Stomach (tissue), 9 donors: ENCODE data around the gene COL5A3. TPM values are rescaled to one million over a fixed set of nuclear protein-coding genes. Genes with fewer than 3 reads are reported as not detected.

ENCODE experiments used
- DNase-seq, 2 donors: peaks; one replicate each; pipeline versions ENCODE4 v3.0.0 to v3.0.0-alpha.2; 2013 to 2019
- H3K27ac ChIP-seq, 5 donors: fragments of 200-600 bp in 4 of 5; sonication (generic) in 4 of 5; one replicate each; pipeline ENCODE4 v1.5.1; 2013 to 2019; ENCODE audit warnings: mild to moderate bottlenecking in 1 of 5, moderate library complexity in 1 of 5
- H3K27me3 ChIP-seq, 3 donors: fragments of 200-600 bp; sonication (generic); one replicate each; pipeline ENCODE4 v1.5.1; 2017 to 2019; ENCODE audit warnings: mixed run types in 1 of 3
- H3K36me3 ChIP-seq, 4 donors: fragments of 200-600 bp; sonication (generic); 1 replicate in 3 of 4; 2 replicates in 1 of 4; pipeline ENCODE4 v1.5.1; 2016 to 2019
- H3K4me1 ChIP-seq, 4 donors: fragments of 200-600 bp; sonication (generic); one replicate each; pipeline ENCODE4 v1.5.1; 2016 to 2019
- H3K4me3 ChIP-seq, 4 donors: fragments of 200-600 bp; sonication (generic) in 3 of 4; one replicate each; pipeline ENCODE4 v1.5.1; 2016 to 2019; ENCODE audit warnings: mild to moderate bottlenecking in 1 of 4
- H3K9me3 ChIP-seq, 4 donors: fragments of 200-600 bp; sonication (generic); one replicate each; pipeline ENCODE4 v1.5.1; 2016 to 2019
- EP300 ChIP-seq: sonication (generic); formaldehyde crosslinking; IDR thresholded peaks from one replicate; pipeline ENCODE4 v1.6.1; 2017; ENCODE audit warnings: antibody characterized with exemption
- POLR2A ChIP-seq, 4 donors: fragments of 450-650 bp; IDR thresholded peaks; one replicate each; pipeline ENCODE4 v1.6.1; 2016; ENCODE audit warnings: antibody characterized with exemption in 4 of 4, control low read depth in 2 of 4, mild to moderate bottlenecking in 1 of 4, moderate library complexity in 1 of 4
- POLR2AphosphoS5 ChIP-seq, 3 donors: sonication (generic); formaldehyde crosslinking; IDR thresholded peaks; one replicate each; pipeline ENCODE4 v1.6.1; 2016; ENCODE audit warnings: antibody characterized with exemption in 3 of 3
- WGBS, 5 donors: extraction: QIAGEN DNeasy Blood & Tissue Kit in 3 of 5; methylation state at CpG; one replicate each; pipeline versions ENCODE4 v1.1.5 to v1.1.7; 2013 to 2018; 5-methylcytosine and 5-hydroxymethylcytosine counted together
- intact Hi-C: fragments of 100-400 bp; cut with DNase I; formaldehyde crosslinking; loops from one replicate; pipeline ENCODE4 v1.15.1; 2023; ENCODE audit warnings: low total_unique reads
- polyA plus RNA-seq, 3 donors: library from polyadenylated mRNA; stranded (reverse); fragments of 200-250 nt; gene quantifications; one replicate each; pipeline ENCODE4 v1.2.3, GENCODE V29; 2013
- total RNA-seq, 5 donors: library from RNA; depleted of rRNA; stranded (reverse); fragments of >200 nt; gene quantifications; one replicate each; pipeline versions ENCODE4 v1.1.0 to v1.2.3, GENCODE V29; 2014 to 2016
- TF ChIP-seq, protein P1 (sequence below), 7 experiments: fragments of 450-650 bp in 4 of 7; fragments of 200-600 bp in 3 of 7; sonication (generic) in 3 of 7; IDR thresholded peaks; one replicate each; pipeline ENCODE4 v1.5.1; 2016 to 2019; ENCODE audit warnings: antibody characterized with exemption in 7 of 7, control low read depth in 2 of 7, mild to moderate bottlenecking in 1 of 7
- donor health status: healthy with polysubstance abuse.
- donor health status: Bipolar disorder and iron deficiency.
- donor health status: healthy.

COL5A3 gene
- total and polyA plus RNA-seq, 8 donors: 0.58 to 25.5 (median 5.5) TPM

DNA sequence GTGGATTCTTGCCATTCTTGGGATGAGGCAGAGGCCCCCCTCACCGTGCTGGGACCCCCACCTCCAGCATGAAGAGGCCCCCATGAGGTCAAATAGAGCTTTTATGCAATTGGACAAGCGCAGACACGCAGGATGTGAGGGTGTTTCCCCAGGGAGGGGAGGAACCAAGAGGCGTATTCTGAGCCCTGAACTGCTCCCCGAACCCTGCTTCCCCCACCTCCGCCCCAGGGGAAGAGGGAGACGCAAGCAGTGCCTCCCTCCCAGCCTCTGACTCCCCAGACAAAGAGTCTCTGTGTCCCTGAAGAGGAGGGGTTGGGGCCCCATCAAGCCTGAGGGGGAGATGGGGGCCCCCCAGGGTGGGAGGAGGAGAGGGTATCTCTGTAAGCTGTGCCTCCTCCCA, 1.7 kb upstream of the COL5A3 start:
- no peak for TF ChIP-seq POLR2AphosphoS5 (IDR thresholded peaks at IDR 0.05)
- no peak for TF ChIP-seq EP300
- no peak for TF ChIP-seq POLR2A (IDR thresholded peaks at IDR 0.05)
- TF ChIP-seq, protein P1, sequence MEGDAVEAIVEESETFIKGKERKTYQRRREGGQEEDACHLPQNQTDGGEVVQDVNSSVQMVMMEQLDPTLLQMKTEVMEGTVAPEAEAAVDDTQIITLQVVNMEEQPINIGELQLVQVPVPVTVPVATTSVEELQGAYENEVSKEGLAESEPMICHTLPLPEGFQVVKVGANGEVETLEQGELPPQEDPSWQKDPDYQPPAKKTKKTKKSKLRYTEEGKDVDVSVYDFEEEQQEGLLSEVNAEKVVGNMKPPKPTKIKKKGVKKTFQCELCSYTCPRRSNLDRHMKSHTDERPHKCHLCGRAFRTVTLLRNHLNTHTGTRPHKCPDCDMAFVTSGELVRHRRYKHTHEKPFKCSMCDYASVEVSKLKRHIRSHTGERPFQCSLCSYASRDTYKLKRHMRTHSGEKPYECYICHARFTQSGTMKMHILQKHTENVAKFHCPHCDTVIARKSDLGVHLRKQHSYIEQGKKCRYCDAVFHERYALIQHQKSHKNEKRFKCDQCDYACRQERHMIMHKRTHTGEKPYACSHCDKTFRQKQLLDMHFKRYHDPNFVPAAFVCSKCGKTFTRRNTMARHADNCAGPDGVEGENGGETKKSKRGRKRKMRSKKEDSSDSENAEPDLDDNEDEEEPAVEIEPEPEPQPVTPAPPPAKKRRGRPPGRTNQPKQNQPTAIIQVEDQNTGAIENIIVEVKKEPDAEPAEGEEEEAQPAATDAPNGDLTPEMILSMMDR (IDR thresholded peaks at IDR 0.05): no peak
- H3K4me3 ChIP-seq: no peak overlapping the region
- H3K9me3 ChIP-seq: no peaks in the 10 kb centered on the region
- intact Hi-C loops: no loop called here
- no peaks in the 10 kb centered on the region for H3K36me3 ChIP-seq
- 32 to 52% (median 40%) methylated on average over 3 to 7 of the region's 7 CpGs for WGBS, 5 donors
- H3K27ac ChIP-seq: no peak overlapping the region
- H3K4me1 ChIP-seq: peaks cover 16 to 31% (median 29%) of the 10 kb centered on the region in 4 donors
- DNase-seq: peak in 1 of 2 donors; percentile 21
- H3K27me3 ChIP-seq: peaks cover 14 to 91% (median 57%) of the 10 kb centered on the region in 3 donors

GRCh38 chr19:10010939-10011338, 635 bp upstream of the COL5A3 start:
- TF ChIP-seq EP300 (no peak), POLR2A (IDR thresholded peaks at IDR 0.05) (no peak), POLR2AphosphoS5 (IDR thresholded peaks at IDR 0.05) (no peak)
- TF ChIP-seq, protein P1 (IDR thresholded peaks at IDR 0.05): no peak
- intact Hi-C loops: no loop called here
- Histone ChIP-seq H3K4me1 (peaks cover 17 to 34% (median 30%) of the 10 kb centered on the region in 4 donors), H3K27ac (peak overlapping the region in 1 of 5 donors; percentile 80), H3K4me3 (no peak overlapping the region), H3K27me3 (peaks cover 14 to 97% (median 57%) of the 10 kb centered on the region in 3 donors), H3K36me3 (no peaks in the 10 kb centered on the region), H3K9me3 (no peaks in the 10 kb centered on the region)
- WGBS, 5 donors: 53 to 85% (median 80%) methylated on average over 9 of the region's 9 CpGs
- DNase-seq: no peak

GRCh38 chr19:10009714-10010224, 535 bp downstream of the COL5A3 start:
- peak overlapping the region; percentile 41 to 58 (median 51) for H3K4me3 ChIP-seq
- peaks cover 14 to 100% (median 64%) of the 10 kb centered on the region in 3 donors for H3K27me3 ChIP-seq
- H3K27ac ChIP-seq: peak overlapping the region in 4 of 5 donors; percentile 42 to 80 (median 66)
- H3K36me3 ChIP-seq: peaks cover 0 to 3% (median 0%) of the 10 kb centered on the region in 4 donors
- WGBS, 5 donors: 7 to 9% (median 7%) methylated on average over 21 to 22 of the region's 22 CpGs
- H3K9me3 ChIP-seq: no peaks in the 10 kb centered on the region
- peaks cover 22 to 38% (median 34%) of the 10 kb centered on the region in 4 donors for H3K4me1 ChIP-seq
- intact Hi-C loops: no loop called here
- no peak for DNase-seq
- no peak for TF ChIP-seq POLR2A (IDR thresholded peaks at IDR 0.05)
- TF ChIP-seq, protein P1 (IDR thresholded peaks at IDR 0.05): no peak
- TF ChIP-seq EP300: no peak
- no peak for TF ChIP-seq POLR2AphosphoS5 (IDR thresholded peaks at IDR 0.05)

GRCh38 chr19:10008184-10008765, 2.0 kb downstream of the COL5A3 start:
- H3K4me3 ChIP-seq: no peak overlapping the region
- peak in 1 of 2 donors; percentile 48 for DNase-seq
- WGBS, 5 donors: 16 to 37% (median 21%) methylated on average over 10 to 11 of the region's 11 CpGs
- H3K27me3 ChIP-seq: peaks cover 14 to 98% (median 64%) of the 10 kb centered on the region in 3 donors
- H3K9me3 ChIP-seq: no peaks in the 10 kb centered on the region
- peaks cover 0 to 8% (median 0%) of the 10 kb centered on the region in 4 donors for H3K36me3 ChIP-seq
- TF ChIP-seq POLR2AphosphoS5 (IDR thresholded peaks at IDR 0.05) (no peak), EP300 (no peak), POLR2A (IDR thresholded peaks at IDR 0.05) (no peak)
- TF ChIP-seq, protein P1 (IDR thresholded peaks at IDR 0.05): no peak
- H3K27ac ChIP-seq: peak overlapping the region in 4 of 5 donors; percentile 65 to 80 (median 70)
- intact Hi-C loops: no loop called here
- H3K4me1 ChIP-seq: peaks cover 22 to 38% (median 34%) of the 10 kb centered on the region in 4 donors
